Measurements from ENCODE around the gene FBN1. TPM values are rescaled to one million over a fixed set of nuclear protein-coding genes. Genes with fewer than 3 reads are reported as not detected.

The FBN1 gene
- total RNA-seq, 1 donor from 2014 or later = 78.8 TPM

- no peaks in the 10 kb centered on the region for H3K36me3 ChIP-seq
- H3K4me1 Mint-ChIP-seq = no peaks in the 10 kb centered on the region
- TF ChIP-seq EZH2phosphoT487 (IDR thresholded peaks at IDR 0.05) (no peak), CTCF (IDR thresholded peaks at IDR 0.05) (no peak), EZH2 (IDR thresholded peaks at IDR 0.05) (no peak)
Observed at GRCh38 chr15:48447058-48447457, 198.5 kb downstream of the FBN1 start.

GRCh38 chr15:48442011-48442410 lies 203.5 kb downstream of the FBN1 start:
- Mint-ChIP-seq H3K27me3 (ENCODE audit: insufficient read depth, low read depth) (no peaks in the 10 kb centered on the region), H3K4me3 (no peak overlapping the region), H3K27ac (no peak overlapping the region), H3K36me3 (peaks cover 3% of the 10 kb centered on the region), H3K9me3 (no peaks in the 10 kb centered on the region), H3K4me1 (peaks cover 15% of the 10 kb centered on the region)
- Histone ChIP-seq H3K79me2 (ENCODE audit: low read depth) (no peaks in the 10 kb centered on the region), H4K20me1 (ENCODE audit: low read depth) (peaks cover 3% of the 10 kb centered on the region), H3K4me2 (no peak overlapping the region), H3K27ac (no peak overlapping the region), H3K4me1 (peaks cover 17% of the 10 kb centered on the region), H3K9me3 (ENCODE audit: low read depth) (no peaks in the 10 kb centered on the region), H3K4me3 (no peak overlapping the region), H3K36me3 (peaks cover 7% of the 10 kb centered on the region), H3K9ac (no peak overlapping the region), H3K27me3 (no peaks in the 10 kb centered on the region), H2AFZ (replicated peaks) (no peak overlapping the region), H3F3A (ENCODE audit: low read depth) (peaks cover 18% of the 10 kb centered on the region)
- no peak for DNase-seq (ENCODE audit: low spot score)
- no peak for TF ChIP-seq EZH2phosphoT487 (IDR thresholded peaks at IDR 0.05)
- no peak for TF ChIP-seq CTCF (IDR thresholded peaks at IDR 0.05)
- TF ChIP-seq EZH2 (IDR thresholded peaks at IDR 0.05) = no peak

More at GRCh38 chr15:48447058-48447457, 198.5 kb downstream of the FBN1 start:
- H3K9me3 ChIP-seq (ENCODE audit: low read depth) = no peaks in the 10 kb centered on the region
- no peak overlapping the region for H2AFZ ChIP-seq (replicated peaks)
- H3K27me3 Mint-ChIP-seq (ENCODE audit: insufficient read depth, low read depth) = no peaks in the 10 kb centered on the region
- no peak overlapping the region for H3K9ac ChIP-seq
- no peak overlapping the region for H3K4me3 ChIP-seq
- H3K4me2 ChIP-seq = no peak overlapping the region
- no peak for DNase-seq (ENCODE audit: low spot score)
- H3K4me3 Mint-ChIP-seq = no peak overlapping the region
- peaks cover 8% of the 10 kb centered on the region for H3K36me3 Mint-ChIP-seq
- H3K27ac ChIP-seq = no peak overlapping the region
- H4K20me1 ChIP-seq (ENCODE audit: low read depth) = no peaks in the 10 kb centered on the region
- no peaks in the 10 kb centered on the region for H3K4me1 ChIP-seq
- H3F3A ChIP-seq (ENCODE audit: low read depth) = no peaks in the 10 kb centered on the region
- H3K27ac Mint-ChIP-seq = no peak overlapping the region
- H3K27me3 ChIP-seq = no peaks in the 10 kb centered on the region
- no peaks in the 10 kb centered on the region for H3K79me2 ChIP-seq (ENCODE audit: low read depth)
- no peaks in the 10 kb centered on the region for H3K9me3 Mint-ChIP-seq

GRCh38 chr15:48440084-48440483 lies 205.4 kb downstream of the FBN1 start:
- TF ChIP-seq EZH2phosphoT487 (IDR thresholded peaks at IDR 0.05) (no peak), EZH2 (IDR thresholded peaks at IDR 0.05) (no peak), CTCF (IDR thresholded peaks at IDR 0.05) (no peak)
- Mint-ChIP-seq H3K27ac (peak overlapping the region; percentile 4), H3K4me1 (peaks cover 15% of the 10 kb centered on the region), H3K4me3 (no peak overlapping the region), H3K36me3 (peaks cover 8% of the 10 kb centered on the region), H3K9me3 (no peaks in the 10 kb centered on the region), H3K27me3 (ENCODE audit: insufficient read depth, low read depth) (no peaks in the 10 kb centered on the region)
- Histone ChIP-seq H4K20me1 (ENCODE audit: low read depth) (peaks cover 3% of the 10 kb centered on the region), H3K9me3 (ENCODE audit: low read depth) (no peaks in the 10 kb centered on the region), H3K27ac (peak overlapping the region; percentile 88), H3K36me3 (peaks cover 10% of the 10 kb centered on the region), H3F3A (ENCODE audit: low read depth) (peaks cover 18% of the 10 kb centered on the region), H3K4me2 (peak overlapping the region; percentile 48), H3K27me3 (no peaks in the 10 kb centered on the region), H3K4me1 (peaks cover 17% of the 10 kb centered on the region), H3K79me2 (ENCODE audit: low read depth) (no peaks in the 10 kb centered on the region), H3K9ac (no peak overlapping the region), H2AFZ (replicated peaks) (no peak overlapping the region), H3K4me3 (no peak overlapping the region)
- peak; percentile 68 for DNase-seq (ENCODE audit: low spot score)

All from neural progenitor cell (in vitro differentiated cells).